SK-N-MC (cell line): ENCODE data around the gene TEX2.
A peak's percentile ranks its signal among the peaks of the same experiment; 100 is the strongest.

Source experiments
- DNase-seq: peaks from one replicate; pipeline ENCODE4 v3.0.0-alpha.2; 2011; ENCODE audit warnings: low read depth, low spot score
- H3K27ac ChIP-seq: fragments of 200-600 bp; sonication (generic); 2 replicates; pipeline ENCODE4 v1.5.1; 2016; ENCODE audit warnings: mixed run types
- H3K36me3 ChIP-seq: fragments of 200-600 bp; sonication (generic); 2 replicates; pipeline ENCODE4 v1.6.1; 2017; ENCODE audit warnings: antibody characterized with exemption, low read length, mixed read lengths; ENCODE audit not compliant: insufficient read depth
- H3K4me3 ChIP-seq: fragments of 200-600 bp; sonication (generic); 2 replicates; pipeline ENCODE4 v1.5.1; 2016
- H3K9ac ChIP-seq: fragments of 200-600 bp; sonication (generic); 2 replicates; pipeline ENCODE4 v1.8.0; 2017; ENCODE audit warnings: mixed run types, mixed read lengths; ENCODE audit not compliant: insufficient read length
- H3K9me3 ChIP-seq: fragments of 200-600 bp; sonication (generic); 2 replicates; pipeline ENCODE4 v1.6.1; 2017; ENCODE audit warnings: low read depth, mild to moderate bottlenecking, antibody characterized with exemption, low read length, moderate library complexity, mixed read lengths
- EZH2 ChIP-seq: fragments of 200-600 bp; sonication (generic); IDR thresholded peaks from one replicate; pipeline ENCODE4 v1.6.1; 2017; ENCODE audit warnings: antibody characterized with exemption
- FOXP2 ChIP-seq: optimal IDR thresholded peaks from 2 replicates; pipeline ENCODE3; 2011; ENCODE audit warnings: mild to moderate bottlenecking, moderate library complexity; ENCODE audit not compliant: insufficient read depth; ENCODE audit errors: extremely low read length, control extremely low read depth
- POLR2AphosphoS5 ChIP-seq: IDR thresholded peaks from 2 replicates; pipeline ENCODE4 v1.6.1; 2012; ENCODE audit warnings: mild to moderate bottlenecking, low read depth, low read length, borderline replicate concordance

Gene TEX2

DNA sequence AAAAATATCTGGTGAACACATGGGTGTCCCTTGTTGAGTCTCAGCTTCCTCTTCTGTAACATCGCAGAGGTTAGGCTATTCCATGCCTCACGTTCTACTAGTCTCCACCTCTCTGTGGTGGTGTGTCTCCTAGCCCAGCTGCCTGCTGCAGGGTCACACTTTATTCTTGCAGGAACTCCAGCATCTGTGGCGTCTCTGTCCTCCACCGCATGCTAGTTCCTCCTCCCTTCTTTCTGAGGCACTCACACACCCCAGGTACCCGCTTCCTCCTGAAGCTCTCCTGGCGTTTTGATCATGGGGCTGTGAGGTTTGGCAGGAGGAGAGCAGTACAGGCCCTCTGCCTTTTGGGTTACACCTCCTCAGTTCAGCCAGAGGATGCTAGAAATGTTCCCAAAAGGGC lies 9.9 kb upstream of the TEX2 start:
- no peaks in the 10 kb centered on the region for H3K36me3 ChIP-seq

DNA sequence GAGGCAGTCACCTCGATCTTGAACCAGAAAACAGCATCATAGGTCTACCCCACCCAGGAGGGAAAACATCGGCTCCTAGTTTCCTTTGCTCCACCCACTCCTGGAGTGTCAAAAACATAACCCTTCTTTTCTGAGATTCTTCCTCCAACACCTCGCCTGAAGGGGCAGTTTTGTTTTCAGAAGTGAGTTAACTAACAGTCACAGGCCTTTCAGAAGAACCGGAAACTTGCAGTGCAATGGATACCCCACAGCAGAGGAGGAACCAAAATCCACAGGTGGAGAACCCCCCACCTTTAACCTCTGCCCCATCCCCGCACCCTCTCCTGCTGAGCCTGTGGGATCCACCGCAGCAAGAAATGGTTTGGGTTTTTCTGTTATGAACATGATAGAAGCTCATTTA lies 7.8 kb upstream of the TEX2 start:
- Histone ChIP-seq H3K36me3 (no peaks in the 10 kb centered on the region), H3K9ac (no peak overlapping the region), H3K27ac (no peak overlapping the region), H3K4me3 (no peak overlapping the region), H3K9me3 (no peaks in the 10 kb centered on the region)
- DNase-seq = no peak
- TF ChIP-seq FOXP2 (no peak), EZH2 (no peak), POLR2AphosphoS5 (no peak)

More for the DNA sequence above, 9.9 kb upstream of the TEX2 start:
- TF ChIP-seq POLR2AphosphoS5 = no peak
- TF ChIP-seq EZH2 = no peak
- no peak for TF ChIP-seq FOXP2
- Histone ChIP-seq H3K9ac (no peak overlapping the region), H3K27ac (no peak overlapping the region), H3K4me3 (no peak overlapping the region), H3K9me3 (no peaks in the 10 kb centered on the region)
- no peak for DNase-seq

DNA sequence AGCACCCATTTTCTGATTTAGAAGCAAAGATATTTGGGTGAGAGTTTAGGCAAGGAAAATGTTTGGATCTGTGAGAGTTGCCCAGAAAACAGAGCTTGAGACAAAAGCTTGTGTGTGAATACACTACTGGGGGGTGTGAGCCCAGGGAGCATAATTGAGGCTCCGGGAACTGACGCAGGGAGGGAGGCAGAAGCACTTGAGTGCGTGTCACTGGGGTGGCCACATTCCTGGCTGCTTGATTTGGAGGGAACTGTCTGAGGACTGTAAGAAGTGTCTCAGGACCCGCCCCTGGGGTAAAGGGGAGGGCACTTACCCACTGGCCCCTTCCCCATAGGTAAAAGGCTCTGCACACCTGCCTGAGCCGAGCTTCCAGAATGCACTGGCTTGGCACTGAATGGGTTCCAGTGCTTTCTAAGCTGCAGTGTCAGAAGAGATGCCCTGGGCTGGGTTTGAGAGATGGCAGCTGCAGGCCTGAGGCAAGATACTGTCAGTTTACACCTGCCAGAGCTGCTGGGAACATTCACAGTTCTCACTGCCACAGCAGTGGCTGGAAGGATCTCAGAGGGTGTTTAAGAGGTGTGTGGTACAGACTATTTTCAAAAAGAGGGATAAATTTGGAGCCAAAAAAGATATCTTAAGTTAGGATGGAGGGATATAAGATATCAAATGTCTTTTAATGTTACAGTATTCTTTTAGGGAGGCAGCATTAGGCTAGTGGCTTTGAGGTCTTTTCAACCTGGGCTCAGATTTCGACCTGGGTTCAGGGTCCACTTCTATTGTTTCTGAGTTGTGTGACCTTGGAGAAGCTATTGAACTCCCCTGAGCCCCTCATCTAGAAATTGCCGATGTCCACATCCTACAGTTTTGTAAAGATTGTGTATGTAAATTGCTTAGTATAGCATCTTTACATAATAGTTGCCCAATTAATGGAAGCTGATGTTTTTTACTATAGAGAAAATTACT lies 6.9 kb upstream of the TEX2 start:
- no peak for DNase-seq
- H3K9me3 ChIP-seq = no peaks in the 10 kb centered on the region
- TF ChIP-seq POLR2AphosphoS5 (no peak), EZH2 (no peak), FOXP2 (no peak)
- no peaks in the 10 kb centered on the region for H3K36me3 ChIP-seq
- no peak overlapping the region for H3K9ac ChIP-seq
- no peak overlapping the region for H3K4me3 ChIP-seq
- H3K27ac ChIP-seq = no peak overlapping the region

DNA sequence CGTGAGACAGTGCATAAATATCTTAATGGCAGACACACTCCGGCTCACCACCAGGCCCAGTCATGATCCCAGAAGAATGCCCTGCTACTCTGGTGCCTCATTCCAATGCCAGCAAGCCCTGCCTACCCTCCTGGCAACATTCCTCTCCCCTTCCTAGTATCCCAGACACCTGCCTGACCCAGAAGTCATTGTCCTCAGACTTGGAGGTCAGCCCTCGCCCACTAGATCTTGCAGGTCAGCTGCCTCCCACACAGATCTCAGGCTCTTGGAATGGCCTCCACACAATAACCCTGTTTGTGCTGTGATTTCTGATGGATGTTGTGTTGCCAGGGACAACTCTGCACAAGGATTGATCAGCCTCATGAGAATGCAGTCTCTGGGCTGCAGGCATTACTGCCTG lies 1.8 kb upstream of the TEX2 start:
- no peaks in the 10 kb centered on the region for H3K36me3 ChIP-seq
- no peak for DNase-seq
- TF ChIP-seq FOXP2 (no peak), POLR2AphosphoS5 (no peak), EZH2 (no peak)
- no peak overlapping the region for H3K4me3 ChIP-seq
- H3K9ac ChIP-seq = no peak overlapping the region
- no peak overlapping the region for H3K27ac ChIP-seq
- H3K9me3 ChIP-seq = no peaks in the 10 kb centered on the region

DNA sequence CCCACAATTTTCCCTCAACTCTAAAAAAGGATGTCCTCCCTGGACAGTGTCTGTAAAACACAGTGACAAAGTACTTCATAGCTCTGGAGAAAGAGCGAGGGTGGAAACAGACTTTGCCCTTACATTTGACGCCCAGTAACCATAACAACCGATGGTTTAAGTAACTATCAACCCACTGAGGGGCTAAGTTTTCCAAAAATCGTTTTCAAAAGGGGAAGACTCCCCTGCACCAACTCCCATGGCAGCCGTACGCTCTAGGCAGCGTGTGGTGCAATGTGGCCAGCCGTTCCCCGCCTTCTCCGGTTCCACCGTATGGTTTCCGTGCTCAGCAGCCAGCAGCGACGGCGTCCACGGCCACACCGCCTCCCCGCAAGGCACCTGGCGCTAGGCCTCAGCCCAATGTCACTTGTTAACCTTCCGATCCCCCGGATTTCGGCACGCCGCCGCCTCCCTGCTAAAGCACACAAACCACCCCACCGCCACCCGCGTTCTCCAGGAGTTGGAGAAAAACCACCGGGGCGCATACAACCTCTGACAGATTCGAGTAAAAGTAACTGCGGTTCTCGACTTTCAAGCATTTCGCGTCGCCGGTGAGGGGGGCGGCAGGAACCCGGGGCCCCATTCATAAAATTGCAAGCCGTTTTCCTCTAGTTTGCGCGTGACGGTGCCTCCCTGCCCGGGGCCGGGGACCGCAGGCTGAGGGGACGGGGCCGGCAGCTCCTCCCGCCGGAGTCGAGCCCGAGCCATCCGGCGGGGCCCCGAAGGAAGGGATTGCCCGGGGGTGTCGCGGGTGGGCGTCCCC lies 661 bp downstream of the TEX2 start:
- Histone ChIP-seq H3K9ac (peak overlapping the region; percentile 83), H3K9me3 (no peaks in the 10 kb centered on the region), H3K4me3 (peak overlapping the region; percentile 94), H3K36me3 (no peaks in the 10 kb centered on the region), H3K27ac (no peak overlapping the region)
- DNase-seq = no peak
- TF ChIP-seq EZH2 (no peak), FOXP2 (no peak), POLR2AphosphoS5 (no peak)

DNA sequence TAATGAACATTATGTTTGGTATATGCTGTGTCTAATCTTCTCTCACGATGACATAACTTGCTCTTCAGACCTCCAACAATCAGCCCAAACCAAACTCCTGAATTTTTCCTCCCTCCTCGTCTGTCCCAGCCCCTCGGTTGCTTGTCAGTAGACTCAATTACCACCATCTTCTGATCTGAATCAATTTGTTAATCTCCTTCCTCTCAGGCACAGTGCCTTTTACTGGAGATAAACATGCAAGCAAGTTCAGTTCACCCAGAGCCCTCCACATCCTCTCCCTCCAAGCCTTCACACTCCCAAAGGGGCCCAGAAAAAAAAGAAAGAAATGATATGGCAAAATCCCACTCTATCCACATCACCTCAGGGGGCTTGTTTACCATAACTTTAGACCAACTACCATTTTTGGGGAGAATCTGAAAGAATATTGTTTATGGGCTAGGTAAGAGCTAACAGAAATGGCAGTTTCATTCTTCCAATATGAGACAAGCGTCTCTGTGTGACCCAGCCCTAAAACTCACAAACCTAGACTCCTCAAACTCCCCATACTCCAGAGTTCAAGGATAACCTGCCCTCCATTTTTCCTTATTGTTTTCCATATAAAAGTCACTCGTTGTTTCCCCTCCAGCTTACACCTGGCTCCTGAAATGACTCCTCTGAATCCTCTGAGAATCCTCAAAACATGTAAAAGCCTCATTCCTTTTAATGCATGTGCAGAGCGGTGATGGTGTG lies 1.5 kb downstream of the TEX2 start:
- peak overlapping the region; percentile 94 for H3K4me3 ChIP-seq
- H3K36me3 ChIP-seq = no peaks in the 10 kb centered on the region
- H3K9ac ChIP-seq = peak overlapping the region; percentile 83
- H3K9me3 ChIP-seq = no peaks in the 10 kb centered on the region
- no peak for TF ChIP-seq EZH2
- no peak for TF ChIP-seq POLR2AphosphoS5
- TF ChIP-seq FOXP2 = no peak
- DNase-seq = no peak
- H3K27ac ChIP-seq = no peak overlapping the region

DNA sequence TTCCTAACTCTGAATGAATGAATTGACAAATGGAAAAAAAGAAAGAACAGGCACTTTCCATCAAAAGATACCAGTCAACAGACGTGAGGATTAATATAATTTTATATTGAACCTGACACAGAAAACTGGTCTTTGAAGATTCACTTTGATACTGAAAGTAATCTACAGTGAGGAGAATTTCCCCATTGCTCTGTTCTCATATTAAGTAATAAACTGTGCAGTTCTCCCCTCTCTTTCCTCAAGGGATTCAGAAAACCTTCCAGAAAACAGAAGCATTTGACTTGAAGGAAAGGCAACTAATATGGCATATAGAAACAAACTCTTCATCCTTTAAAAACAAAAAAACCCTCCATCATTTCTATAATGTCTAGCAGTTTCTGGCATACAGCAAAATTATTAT lies 2.2 kb downstream of the TEX2 start:
- Histone ChIP-seq H3K4me3 (no peak overlapping the region), H3K9ac (no peak overlapping the region), H3K36me3 (no peaks in the 10 kb centered on the region), H3K27ac (no peak overlapping the region), H3K9me3 (no peaks in the 10 kb centered on the region)
- no peak for DNase-seq
- TF ChIP-seq EZH2 = no peak
- TF ChIP-seq FOXP2 = no peak
- TF ChIP-seq POLR2AphosphoS5 = no peak

DNA sequence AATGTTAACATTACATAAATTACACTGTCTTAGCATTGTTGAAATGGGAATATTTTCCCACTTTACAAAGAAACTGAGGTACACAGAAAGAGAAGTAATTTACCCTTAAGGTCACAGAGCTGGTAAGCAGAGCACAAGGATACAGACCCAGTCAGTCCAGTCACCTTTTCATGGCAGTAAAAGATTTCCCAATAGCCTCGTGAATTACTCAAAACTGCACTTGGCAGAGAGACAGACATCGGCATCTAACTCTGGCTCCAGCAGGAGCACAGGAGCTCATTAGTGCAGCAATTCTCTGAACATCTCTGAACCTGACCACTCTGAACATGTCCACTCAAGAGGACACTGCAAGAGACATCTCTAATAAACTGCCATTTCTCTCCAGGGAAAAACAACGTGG lies 3.1 kb downstream of the TEX2 start:
- Histone ChIP-seq H3K9me3 (no peaks in the 10 kb centered on the region), H3K27ac (no peak overlapping the region), H3K9ac (no peak overlapping the region), H3K4me3 (no peak overlapping the region), H3K36me3 (no peaks in the 10 kb centered on the region)
- TF ChIP-seq FOXP2 (no peak), POLR2AphosphoS5 (no peak), EZH2 (no peak)
- no peak for DNase-seq
